Osteocyte (in vitro differentiated cells): ENCODE data around the gene ZRANB1. TPM values are rescaled to one million over a fixed set of nuclear protein-coding genes. Genes with fewer than 3 reads are reported as not detected.

Experiments
- DNase-seq: peaks from one replicate; pipeline ENCODE4 v3.0.0; 2021; ENCODE audit warnings: mixed read lengths; ENCODE audit not compliant: unreplicated experiment; ENCODE audit errors: extremely low spot score
- H3K27ac Mint-ChIP-seq: one replicate; pipeline ENCODE4 v1.8.0; 2021; ENCODE audit warnings: mild to moderate bottlenecking, mixed read lengths; ENCODE audit not compliant: unreplicated experiment
- H3K27me3 Mint-ChIP-seq: one replicate; pipeline ENCODE4 v1.8.0; 2021; ENCODE audit warnings: mixed read lengths; ENCODE audit not compliant: unreplicated experiment
- H3K36me3 Mint-ChIP-seq: one replicate; pipeline ENCODE4 v1.8.0; 2021; ENCODE audit warnings: mixed read lengths; ENCODE audit not compliant: unreplicated experiment
- H3K4me1 Mint-ChIP-seq: one replicate; pipeline ENCODE4 v1.8.0; 2021; ENCODE audit warnings: mixed read lengths; ENCODE audit not compliant: unreplicated experiment
- H3K4me3 Mint-ChIP-seq: one replicate; pipeline ENCODE4 v1.8.0; 2021; ENCODE audit warnings: mild to moderate bottlenecking, moderate library complexity, mixed read lengths; ENCODE audit not compliant: unreplicated experiment
- H3K9me3 Mint-ChIP-seq: one replicate; pipeline ENCODE4 v1.8.0; 2021; ENCODE audit warnings: mixed read lengths; ENCODE audit not compliant: unreplicated experiment
- CTCF ChIP-seq: fragments of 200-600 bp; sonication (generic); IDR thresholded peaks from 2 replicates; pipeline ENCODE4 v1.5.0; 2021; ENCODE audit warnings: antibody characterized with exemption, mild to moderate bottlenecking, moderate library complexity
- total RNA-seq: library from RNA; stranded (reverse); gene quantifications from 2 replicates; pipeline ENCODE4 v1.2.1, GENCODE V29; 2021

The ZRANB1 gene
- total RNA-seq, 1 donor from 2014 or later: 26.8 TPM

- Mint-ChIP-seq H3K36me3 (peaks cover 34% of the 10 kb centered on the region), H3K9me3 (peaks cover 5% of the 10 kb centered on the region), H3K4me3 (no peak overlapping the region), H3K27me3 (no peaks in the 10 kb centered on the region), H3K4me1 (peaks cover 53% of the 10 kb centered on the region), H3K27ac (peak overlapping the region; percentile 75)
- no peak for TF ChIP-seq CTCF
- no peak for DNase-seq
Measured at GRCh38 chr10:125017547-125018298, 75.8 kb downstream of the ZRANB1 start.

GRCh38 chr10:125018576-125019143, 76.7 kb downstream of the ZRANB1 start:
- H3K4me3 Mint-ChIP-seq: no peak overlapping the region
- DNase-seq: no peak
- H3K27ac Mint-ChIP-seq: no peak overlapping the region
- peaks cover 5% of the 10 kb centered on the region for H3K9me3 Mint-ChIP-seq
- no peaks in the 10 kb centered on the region for H3K27me3 Mint-ChIP-seq
- TF ChIP-seq CTCF: no peak
- peaks cover 34% of the 10 kb centered on the region for H3K36me3 Mint-ChIP-seq
- peaks cover 57% of the 10 kb centered on the region for H3K4me1 Mint-ChIP-seq

- TF ChIP-seq CTCF: no peak
- H3K27ac Mint-ChIP-seq: no peak overlapping the region
- peaks cover 5% of the 10 kb centered on the region for H3K9me3 Mint-ChIP-seq
- DNase-seq: no peak
- no peaks in the 10 kb centered on the region for H3K27me3 Mint-ChIP-seq
- H3K4me1 Mint-ChIP-seq: peaks cover 68% of the 10 kb centered on the region
- peaks cover 35% of the 10 kb centered on the region for H3K36me3 Mint-ChIP-seq
- H3K4me3 Mint-ChIP-seq: no peak overlapping the region
Measured at GRCh38 chr10:125020386-125020785, 78.5 kb downstream of the ZRANB1 start.

GRCh38 chr10:125020871-125021270, 78.9 kb downstream of the ZRANB1 start:
- H3K4me1 Mint-ChIP-seq: peaks cover 67% of the 10 kb centered on the region
- TF ChIP-seq CTCF: no peak
- peaks cover 34% of the 10 kb centered on the region for H3K36me3 Mint-ChIP-seq
- H3K4me3 Mint-ChIP-seq: no peak overlapping the region
- peaks cover 5% of the 10 kb centered on the region for H3K9me3 Mint-ChIP-seq
- DNase-seq: no peak
- no peak overlapping the region for H3K27ac Mint-ChIP-seq
- H3K27me3 Mint-ChIP-seq: no peaks in the 10 kb centered on the region

- H3K9me3 Mint-ChIP-seq: peaks cover 5% of the 10 kb centered on the region
- peaks cover 34% of the 10 kb centered on the region for H3K36me3 Mint-ChIP-seq
- TF ChIP-seq CTCF: no peak
- peak overlapping the region; percentile 53 for H3K27ac Mint-ChIP-seq
- no peak for DNase-seq
- no peak overlapping the region for H3K4me3 Mint-ChIP-seq
- peaks cover 65% of the 10 kb centered on the region for H3K4me1 Mint-ChIP-seq
- no peaks in the 10 kb centered on the region for H3K27me3 Mint-ChIP-seq
Measured at GRCh38 chr10:125021686-125022344, 79.9 kb downstream of the ZRANB1 start.
